GM19468 (cell line): ENCODE results near the gene ARSB.
"Not testable (repeated sequence)": the region's sequence is repeated elsewhere in the genome, so short reads cannot be mapped to it uniquely, and the experiment has no call there.

Experiments used
- ATAC-seq: cut with Tn5 transposase; IDR thresholded peaks from one replicate; pipeline ENCODE4 v1.9.1; 2021; ENCODE audit warnings: mild to moderate bottlenecking, moderate library complexity, moderate number of reproducible peaks; ENCODE audit not compliant: unreplicated experiment; ENCODE audit errors: extremely low read depth

The ARSB gene

GRCh38 chr5:78734950-78735349 lies 250.2 kb downstream of the ARSB start:
- ATAC-seq = no peak

DNA sequence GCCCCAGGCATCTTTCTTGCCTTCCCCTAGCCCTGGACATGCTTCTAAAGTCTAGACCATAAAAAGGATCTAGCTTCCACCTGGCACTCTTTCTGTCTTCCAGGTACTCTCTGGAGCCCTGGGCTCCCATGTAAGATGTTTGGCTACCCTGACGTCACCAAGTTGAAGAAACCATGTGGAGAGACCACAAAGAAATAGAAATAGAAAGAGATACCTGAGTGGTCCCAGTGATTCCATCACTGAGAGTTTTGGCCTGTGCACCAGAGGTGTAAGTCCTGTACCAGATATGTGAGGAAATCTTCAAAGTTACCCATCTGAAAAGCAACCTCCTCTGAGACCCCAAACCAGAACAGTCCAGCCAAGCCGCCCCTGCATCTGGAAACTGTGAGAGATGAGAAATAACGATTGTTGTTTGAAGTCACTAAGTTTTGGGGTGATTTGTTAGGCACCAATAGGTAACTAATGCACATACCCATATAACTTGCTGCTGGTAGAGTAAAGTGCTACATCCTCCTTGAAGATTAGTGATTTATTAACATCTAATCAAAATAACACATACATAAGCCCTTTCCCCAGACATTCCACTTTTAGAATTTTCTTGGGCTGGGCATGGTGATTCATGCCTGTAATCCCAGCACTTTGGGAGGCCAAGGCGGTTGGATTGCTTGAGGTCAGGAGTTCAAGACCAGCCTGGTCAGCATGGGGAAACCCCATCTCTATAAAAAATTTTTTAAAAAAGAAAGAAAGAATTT lies 250.8 kb downstream of the ARSB start:
- no peak for ATAC-seq

DNA sequence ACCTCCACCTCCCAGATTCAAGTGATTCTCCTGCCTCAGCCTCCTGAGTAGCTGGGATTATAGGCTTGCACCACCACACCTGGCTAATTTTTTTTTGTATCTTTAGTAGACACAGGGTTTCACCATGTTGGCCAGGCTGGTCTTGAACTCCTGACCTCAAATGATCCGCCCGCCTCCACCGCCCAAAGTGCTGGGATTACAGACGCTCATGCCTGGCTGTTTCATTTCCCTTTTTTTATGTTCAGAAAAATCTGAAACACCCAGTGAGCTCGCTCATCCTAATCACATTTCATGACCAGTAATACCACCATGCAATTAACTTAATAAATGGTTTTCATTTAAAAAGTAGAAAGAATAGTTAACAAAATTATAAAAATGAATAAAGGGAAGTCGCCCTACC lies 252.4 kb downstream of the ARSB start:
- ATAC-seq = not testable (repeated sequence)

DNA sequence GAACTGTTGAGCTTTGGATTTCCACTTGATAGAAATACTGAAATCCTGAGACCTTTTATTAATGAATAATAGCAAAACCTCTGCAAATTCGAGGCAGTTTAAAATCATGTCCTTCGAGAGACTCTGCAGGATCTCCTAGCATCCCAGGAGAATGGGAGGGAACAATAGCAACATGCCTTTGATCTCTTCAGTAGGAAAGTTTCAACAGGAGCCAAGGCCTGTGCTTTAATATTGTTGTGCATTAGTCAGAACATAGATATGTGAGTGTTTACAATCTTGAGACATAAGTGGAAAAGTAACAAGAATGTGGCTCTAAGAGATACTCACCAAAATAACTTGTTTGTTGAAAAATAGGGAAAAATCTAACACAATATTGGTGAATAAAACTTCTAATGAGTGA lies 253.2 kb downstream of the ARSB start:
- ATAC-seq = no peak

- no peak for ATAC-seq
These were observed 254.6 kb downstream of the ARSB start for GRCh38 chr5:78730300-78731094.

DNA sequence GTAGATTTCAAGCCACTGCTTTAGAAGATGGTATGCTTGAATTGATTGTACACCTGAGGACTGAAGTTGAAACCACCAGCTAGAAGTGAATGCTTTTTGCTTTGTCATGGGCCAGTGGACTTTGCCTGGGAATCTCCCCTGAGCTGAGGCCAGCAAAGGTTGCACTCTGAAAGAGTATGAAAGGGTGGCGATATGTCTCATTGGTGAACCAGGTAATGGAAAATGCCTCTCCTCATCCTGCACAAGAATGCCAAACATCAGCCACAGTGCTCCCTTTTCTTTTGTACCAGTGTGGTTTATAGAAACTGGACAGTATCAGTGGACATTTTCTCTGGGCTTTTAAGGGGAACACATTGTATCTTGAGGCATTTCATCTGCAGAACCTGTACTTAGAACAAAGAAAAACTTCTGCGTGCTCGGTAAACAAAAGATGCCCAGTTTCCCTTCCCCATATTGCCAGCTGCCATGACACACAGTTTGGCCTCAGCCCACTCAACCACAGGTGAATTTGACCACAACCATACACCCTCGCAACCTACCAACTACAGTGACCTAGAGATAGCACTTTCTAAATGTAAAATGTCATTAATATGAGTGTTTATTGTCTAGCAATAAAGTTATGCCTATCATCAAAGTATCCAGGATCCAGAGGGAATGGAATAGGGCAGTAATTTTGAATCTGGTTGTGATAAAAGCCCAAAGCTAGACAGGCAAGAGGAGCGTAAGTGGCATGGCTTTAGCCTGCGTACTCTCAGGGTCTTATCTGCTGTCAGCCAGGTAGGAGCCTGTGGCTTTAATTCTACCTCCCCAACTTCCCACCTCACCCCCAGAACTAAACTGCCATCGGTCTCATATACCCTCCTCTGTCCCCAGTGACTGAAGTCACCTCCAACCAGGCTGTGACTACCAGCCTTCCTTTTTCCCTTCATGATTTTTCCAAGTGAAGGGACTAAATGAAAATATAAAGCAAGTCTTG lies 257.0 kb downstream of the ARSB start:
- peak; percentile 69 for ATAC-seq
